ENCODE results near the gene CCDC85C.

DNA sequence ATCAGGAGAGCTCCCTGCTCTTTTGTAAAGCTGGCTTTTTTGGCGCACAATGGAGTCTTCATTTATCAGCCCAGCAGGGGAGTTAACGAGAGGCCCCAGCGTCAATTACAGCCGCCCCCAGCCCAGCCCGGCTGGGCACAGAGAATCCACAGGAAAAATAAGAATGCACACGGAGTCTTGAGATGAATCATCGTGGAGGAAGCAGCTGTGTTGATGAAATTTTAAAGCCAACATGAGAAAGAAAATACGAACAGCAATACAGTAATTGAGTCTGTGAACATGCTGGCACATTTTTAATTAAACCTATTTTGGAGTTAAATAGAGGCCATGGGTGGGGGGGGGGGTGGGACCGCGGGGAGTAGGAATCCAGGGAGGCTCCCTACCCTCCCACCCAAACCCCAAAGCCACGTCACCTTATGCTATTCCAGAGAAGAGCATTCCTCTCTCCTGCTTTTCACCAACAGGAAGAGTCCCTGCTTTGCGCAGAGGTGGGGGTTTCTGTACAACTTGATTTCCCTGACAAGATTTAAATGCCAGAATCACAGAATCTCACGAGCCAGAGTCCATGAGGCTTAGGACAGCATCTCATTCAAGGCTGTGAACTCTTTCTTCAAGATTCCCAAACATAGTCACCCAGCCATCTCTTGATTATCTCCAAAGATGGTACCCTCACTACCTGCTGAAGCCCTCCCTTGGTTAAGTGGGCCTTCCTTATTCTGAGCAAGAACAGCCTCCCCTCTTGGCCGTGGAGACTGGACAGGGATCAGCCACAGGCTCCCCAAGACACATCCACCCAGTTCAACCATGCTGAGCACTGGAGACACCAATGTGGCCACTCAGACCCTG is 72.5 kb downstream of the CCDC85C start:
- TF ChIP-seq, protein P1, sequence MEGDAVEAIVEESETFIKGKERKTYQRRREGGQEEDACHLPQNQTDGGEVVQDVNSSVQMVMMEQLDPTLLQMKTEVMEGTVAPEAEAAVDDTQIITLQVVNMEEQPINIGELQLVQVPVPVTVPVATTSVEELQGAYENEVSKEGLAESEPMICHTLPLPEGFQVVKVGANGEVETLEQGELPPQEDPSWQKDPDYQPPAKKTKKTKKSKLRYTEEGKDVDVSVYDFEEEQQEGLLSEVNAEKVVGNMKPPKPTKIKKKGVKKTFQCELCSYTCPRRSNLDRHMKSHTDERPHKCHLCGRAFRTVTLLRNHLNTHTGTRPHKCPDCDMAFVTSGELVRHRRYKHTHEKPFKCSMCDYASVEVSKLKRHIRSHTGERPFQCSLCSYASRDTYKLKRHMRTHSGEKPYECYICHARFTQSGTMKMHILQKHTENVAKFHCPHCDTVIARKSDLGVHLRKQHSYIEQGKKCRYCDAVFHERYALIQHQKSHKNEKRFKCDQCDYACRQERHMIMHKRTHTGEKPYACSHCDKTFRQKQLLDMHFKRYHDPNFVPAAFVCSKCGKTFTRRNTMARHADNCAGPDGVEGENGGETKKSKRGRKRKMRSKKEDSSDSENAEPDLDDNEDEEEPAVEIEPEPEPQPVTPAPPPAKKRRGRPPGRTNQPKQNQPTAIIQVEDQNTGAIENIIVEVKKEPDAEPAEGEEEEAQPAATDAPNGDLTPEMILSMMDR (IDR thresholded peaks at IDR 0.05), result no peak
- TF ChIP-seq POLR2A (IDR thresholded peaks at IDR 0.05), result no peak

Measured in prostate gland (tissue), 2 donors.